Right forelimb (tissue), 1 donor: ENCODE results near the gene CCP110.

ENCODE experiments used
- DNase-seq: peaks from one replicate; pipeline ENCODE4 v3.0.0-alpha.2; 2018

CCP110 gene, protein sequence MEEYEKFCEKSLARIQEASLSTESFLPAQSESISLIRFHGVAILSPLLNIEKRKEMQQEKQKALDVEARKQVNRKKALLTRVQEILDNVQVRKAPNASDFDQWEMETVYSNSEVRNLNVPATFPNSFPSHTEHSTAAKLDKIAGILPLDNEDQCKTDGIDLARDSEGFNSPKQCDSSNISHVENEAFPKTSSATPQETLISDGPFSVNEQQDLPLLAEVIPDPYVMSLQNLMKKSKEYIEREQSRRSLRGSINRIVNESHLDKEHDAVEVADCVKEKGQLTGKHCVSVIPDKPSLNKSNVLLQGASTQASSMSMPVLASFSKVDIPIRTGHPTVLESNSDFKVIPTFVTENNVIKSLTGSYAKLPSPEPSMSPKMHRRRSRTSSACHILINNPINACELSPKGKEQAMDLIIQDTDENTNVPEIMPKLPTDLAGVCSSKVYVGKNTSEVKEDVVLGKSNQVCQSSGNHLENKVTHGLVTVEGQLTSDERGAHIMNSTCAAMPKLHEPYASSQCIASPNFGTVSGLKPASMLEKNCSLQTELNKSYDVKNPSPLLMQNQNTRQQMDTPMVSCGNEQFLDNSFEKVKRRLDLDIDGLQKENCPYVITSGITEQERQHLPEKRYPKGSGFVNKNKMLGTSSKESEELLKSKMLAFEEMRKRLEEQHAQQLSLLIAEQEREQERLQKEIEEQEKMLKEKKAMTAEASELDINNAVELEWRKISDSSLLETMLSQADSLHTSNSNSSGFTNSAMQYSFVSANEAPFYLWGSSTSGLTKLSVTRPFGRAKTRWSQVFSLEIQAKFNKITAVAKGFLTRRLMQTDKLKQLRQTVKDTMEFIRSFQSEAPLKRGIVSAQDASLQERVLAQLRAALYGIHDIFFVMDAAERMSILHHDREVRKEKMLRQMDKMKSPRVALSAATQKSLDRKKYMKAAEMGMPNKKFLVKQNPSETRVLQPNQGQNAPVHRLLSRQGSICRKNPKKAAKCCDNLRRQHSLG

DNA sequence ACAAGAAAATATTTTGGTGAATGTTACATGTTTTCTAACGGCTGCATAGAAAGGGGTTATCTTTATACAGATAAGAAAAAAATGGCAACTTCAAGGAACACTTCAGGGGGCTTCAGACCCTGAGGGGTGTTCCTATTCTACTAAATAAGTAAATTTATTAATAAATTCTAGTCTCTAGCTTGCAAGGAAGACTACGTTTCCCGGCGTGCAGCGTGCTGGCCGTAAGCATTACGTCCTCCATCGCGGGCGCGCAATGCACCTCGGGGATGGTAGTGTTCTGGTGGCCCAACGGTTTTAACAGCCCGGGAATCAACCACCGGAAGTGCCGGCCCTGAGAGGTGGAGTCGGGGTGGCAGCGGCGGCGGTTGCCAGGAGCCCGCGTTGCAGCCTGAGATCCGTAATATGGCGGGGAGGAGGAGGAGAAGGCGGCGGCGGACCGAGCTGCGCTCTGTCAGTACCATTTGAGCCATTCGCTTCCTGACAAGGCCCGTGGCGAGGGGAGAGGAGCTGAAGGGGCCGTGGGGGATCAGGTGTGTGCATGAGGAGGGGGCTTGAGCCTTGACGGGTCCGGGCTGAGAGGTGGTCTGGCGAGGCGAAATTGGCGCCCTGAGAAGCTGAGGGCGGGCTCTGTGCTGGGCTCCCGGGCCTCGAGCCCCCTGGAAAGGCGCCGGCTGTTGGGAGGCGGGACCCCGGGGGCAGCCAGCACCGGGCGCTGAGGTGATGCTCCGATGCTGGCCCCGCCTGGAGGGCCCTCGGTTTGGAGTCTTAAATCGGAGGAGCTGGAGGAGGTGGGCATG, at the start of gene CCP110:
TSS of gene CCP110 (plus strand) at position 384 of the 797 bp plus-strand sequence. CDS start 3,940 bp downstream, outside the sequence.
- peak; percentile 95 for DNase-seq

DNA sequence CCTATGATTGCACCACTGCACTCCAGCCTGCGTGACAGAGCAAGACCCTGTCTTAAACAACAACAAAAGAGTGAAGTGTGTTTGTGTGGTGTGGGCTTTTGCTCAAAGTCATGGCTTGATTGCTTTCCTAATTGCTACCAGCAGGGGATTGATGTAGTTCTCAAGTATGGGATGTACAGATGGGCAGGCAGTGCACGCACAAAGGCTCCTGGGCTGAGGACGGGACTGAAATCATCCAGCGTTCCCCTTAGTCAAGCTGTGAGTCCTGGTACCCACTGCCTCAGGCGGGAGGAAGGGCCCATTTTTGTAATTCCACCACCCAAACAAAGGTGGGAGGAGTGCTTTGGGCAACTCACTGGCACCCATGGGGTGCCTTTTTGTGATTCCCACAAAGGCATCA, 49.1 kb upstream of the CCP110 start:
- DNase-seq: no peak

DNA sequence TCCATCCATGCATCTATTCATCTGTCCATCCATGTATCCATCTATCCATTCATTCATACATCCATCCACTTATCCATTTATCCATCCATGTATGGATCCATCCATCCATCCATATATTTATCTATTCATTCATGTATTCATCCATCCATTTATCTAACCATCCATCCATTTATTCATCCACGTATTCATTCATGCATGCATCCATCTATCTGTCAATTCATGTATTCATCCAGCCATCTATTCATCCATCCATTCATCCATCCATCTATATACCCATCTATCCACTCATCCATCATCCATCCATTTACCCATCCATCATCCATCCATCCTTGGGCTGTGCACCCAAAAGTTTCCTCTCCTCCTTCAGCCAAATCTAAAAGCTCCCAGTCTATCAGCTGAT, 45.2 kb upstream of the CCP110 start:
- no peak for DNase-seq

DNA sequence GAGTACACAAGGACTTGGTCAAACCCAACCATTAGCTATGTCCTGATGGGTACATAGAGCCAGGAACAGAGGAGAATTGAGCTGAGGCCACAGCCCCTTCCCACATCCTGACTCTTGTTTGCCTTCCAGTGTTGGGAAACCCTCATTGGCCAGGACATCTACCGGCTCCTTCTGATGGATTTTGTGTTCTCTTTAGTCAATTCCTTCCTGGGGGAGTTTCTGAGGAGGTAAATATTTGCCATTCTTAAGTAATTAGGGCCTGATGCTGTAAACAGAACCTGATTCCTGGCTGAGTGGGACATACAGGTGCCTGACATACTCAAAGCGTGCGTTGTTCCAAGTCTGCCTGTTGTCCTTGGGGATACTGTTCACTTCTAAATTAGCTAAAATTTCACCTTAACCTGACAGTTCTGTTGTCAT, 44.4 kb upstream of the CCP110 start:
- DNase-seq: no peak

DNA sequence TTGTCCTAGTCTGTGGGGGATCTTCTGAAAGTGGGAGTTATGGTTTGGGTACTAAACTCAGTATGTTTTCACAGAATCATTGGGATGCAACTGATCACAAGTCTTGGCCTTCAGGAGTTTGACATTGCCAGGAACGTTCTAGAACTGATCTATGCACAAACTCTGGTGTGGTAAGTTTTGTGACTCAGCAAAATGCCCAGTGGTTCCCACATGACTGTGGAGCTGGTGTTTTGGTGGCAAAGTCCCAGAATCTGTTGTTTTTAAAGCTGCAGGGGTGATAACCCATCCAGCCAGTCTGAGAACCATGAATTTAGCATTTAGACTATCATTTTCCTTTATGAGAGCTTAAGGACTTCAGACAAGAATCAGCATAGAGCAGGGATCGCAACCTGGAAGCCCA, 42.4 kb upstream of the CCP110 start:
- DNase-seq: no peak

DNA sequence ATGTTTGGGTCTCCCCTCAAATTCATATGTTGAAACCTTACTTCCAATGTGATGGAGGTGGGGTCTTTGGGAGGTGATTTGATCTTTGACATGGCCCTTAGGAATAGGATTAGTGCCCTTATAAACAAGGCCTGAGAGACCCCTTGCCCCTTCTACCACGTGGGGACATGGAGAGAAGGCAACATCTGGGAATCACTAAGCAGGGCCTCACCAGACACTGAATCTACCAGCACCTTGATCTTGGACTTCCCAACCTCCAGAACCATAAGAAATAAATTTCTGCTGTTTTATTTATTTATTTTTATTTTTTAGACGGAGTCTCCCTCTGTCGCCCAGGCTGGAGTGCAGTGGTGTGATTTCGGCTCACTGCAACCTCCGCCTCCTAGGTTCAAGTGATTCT, 42.0 kb upstream of the CCP110 start:
- DNase-seq: no peak

DNA sequence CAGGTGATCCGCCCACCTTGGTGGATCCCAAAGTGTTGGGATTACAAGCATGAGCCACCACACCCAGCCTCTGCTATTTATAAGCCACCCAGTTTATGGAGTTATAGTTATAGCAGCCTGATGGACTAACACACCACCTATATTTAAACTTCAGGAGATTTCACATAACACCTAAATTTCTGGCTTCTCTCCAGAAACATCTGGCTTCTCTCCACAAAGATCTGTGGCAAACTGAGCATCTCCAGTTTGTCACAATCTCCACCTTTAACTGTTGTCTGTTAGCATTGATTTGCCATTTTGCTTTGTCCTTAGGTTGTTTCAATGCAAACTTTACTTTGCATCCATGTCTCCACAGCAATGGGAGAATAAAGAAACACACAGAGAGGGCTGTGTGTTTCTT, 41.5 kb upstream of the CCP110 start:
- DNase-seq: no peak

DNA sequence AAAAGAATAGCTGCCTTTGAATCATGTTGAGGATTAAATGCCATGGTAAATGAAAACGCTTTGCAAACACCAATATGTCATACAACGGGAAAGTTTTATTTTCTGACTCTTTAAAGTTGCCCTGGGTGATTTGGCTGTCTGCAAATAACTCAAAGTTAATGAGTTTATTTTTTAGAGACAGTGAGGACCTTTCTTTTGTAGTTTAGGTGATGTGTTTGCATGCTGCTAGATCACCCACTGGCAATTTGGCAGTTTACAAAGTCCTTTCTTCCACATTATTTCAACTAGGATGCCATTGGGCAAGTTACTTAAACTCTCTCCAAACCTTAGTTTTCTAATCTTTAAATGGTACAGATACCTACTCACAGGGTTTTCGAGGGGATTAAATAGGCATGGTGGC, 39.6 kb upstream of the CCP110 start:
- no peak for DNase-seq

DNA sequence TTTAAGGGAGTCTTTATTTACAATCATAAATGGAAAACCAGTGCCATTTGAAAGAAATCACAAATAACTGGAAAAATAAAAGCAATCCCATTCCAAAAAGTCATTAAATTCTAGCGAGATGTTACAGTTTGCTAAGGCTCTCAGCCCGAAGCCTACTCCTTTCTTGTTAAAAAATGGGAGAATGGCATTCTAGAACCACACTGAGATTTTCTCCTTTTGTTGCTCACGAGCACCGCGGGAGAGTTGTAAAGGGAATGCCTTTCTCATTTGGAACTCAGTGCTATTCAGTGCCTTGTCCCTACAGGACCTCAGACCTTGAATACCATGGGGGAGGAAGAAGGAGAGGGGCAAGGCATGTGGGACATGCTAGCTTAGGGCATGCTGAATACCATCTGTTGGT, 38.1 kb upstream of the CCP110 start:
- no peak for DNase-seq

DNA sequence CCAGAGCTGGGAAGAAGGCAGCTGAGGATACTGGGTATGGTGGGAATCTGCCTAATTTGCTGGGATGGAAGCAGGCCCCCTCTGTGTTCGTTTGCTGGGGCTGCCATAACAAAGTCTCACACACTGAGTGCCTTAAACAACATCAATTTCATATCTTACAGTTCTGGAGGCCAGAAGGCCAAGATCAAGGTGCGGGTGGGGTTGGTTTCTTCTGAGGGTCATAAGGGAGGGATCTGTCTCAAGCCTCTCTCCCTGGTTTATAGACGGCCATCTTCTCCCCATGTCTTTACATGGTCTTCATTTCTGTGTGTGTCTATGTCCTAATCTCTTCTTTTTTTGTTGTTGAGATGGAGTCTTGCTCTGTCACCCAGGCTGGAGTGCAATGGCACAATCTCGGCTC, 37.7 kb upstream of the CCP110 start:
- DNase-seq: no peak

DNA sequence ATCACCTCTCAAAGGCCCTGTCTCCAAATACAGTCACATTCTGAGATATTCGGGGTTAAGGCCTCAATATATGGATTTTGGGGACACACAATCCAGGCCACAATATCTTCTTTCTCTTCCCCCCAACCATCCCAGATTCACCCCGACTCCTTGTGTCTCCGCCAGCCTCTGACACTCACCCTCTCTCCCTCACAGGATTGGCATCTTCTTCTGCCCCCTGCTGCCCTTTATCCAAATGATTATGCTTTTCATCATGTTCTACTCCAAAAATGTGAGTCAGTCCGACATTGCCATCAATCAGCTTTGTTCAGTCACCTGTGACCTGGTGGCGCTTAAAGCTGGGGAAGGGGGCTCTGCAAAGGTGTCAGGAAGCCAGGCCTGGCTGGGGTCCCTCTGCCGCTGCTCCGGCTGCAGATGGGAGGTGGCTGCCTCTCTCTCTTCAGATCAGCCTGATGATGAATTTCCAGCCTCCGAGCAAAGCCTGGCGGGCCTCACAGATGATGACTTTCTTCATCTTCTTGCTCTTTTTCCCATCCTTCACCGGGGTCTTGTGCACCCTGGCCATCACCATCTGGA, 36.9 kb upstream of the CCP110 start:
- no peak for DNase-seq

DNA sequence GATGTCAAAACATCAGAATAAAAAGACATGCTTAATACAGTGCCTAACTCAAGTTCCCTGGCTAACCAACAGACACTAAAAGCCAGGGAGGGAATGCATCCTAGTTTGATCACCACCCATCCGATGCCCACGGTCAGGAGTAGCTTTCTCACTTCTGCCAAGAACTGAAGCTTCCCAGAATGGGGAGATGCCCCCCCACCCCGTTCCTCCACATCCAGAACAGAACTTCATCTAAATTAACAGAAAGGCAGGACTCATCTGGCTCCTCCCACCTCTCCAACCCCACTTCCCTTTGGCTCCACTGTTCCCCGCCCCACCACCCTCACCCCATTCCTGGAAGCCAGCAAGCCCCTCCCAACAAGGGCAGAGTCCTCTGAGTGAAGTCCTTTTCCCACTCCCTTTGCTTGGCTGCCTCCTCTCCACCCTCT, 35.5 kb upstream of the CCP110 start:
- DNase-seq: no peak

DNA sequence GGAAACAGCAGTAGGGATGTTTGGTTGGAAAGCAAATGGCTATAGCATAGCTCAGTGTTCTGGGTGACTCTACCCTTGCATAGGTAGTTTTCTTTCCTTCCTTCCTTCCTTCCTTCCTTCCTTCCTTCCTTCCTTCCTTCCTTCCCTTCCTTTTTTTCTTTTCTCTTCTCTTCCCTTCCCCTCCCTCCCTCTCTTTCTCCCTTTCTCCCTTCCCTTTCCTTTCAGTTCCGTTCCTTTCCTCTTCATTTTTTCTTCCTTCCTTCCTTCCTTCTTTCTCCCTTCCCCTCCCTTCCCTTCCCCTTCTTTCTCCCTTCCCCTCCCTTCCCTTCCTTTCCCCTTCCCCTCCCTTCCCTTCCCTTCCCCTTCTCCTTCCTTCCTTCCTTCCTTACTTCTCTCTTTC, 33.1 kb upstream of the CCP110 start:
- DNase-seq: no peak

DNA sequence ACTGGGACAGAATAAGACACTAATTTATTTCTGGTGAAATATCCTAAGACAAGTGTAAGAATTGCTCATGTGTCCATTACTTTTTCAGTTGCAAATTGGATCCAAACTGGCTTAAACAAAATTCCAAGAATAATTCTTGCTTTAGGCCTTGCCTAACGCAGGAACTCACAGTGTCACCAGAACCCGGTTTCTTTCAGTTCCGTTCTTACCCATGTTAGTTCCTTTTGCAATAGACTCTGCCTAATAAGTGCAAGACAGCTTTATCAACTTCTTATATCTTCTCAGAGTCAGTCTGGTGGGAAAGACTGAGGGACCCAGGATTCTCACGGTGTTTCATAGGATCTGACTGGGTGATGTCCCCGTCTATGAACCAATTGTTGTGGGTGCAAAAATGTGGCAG, 26.6 kb upstream of the CCP110 start:
- no peak for DNase-seq

DNA sequence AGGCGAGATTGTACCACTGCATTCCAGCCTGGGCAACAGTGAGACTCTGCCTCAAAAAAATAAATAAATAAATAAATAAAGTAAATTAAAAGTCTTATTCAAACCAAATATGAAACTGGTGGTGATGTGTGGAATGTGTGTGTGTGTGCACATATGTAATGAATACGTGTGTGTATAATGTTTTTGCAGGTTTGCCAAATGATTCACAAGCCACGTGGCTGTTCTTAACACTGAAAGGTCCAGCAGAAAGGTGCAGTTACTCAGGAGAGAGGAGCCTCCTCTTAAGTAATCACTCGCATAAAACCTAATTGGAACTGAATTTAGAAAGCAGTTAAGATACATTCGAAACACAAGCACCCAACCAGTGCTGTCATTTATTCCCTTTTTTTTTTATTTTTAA, 24.7 kb upstream of the CCP110 start:
- DNase-seq: no peak

DNA sequence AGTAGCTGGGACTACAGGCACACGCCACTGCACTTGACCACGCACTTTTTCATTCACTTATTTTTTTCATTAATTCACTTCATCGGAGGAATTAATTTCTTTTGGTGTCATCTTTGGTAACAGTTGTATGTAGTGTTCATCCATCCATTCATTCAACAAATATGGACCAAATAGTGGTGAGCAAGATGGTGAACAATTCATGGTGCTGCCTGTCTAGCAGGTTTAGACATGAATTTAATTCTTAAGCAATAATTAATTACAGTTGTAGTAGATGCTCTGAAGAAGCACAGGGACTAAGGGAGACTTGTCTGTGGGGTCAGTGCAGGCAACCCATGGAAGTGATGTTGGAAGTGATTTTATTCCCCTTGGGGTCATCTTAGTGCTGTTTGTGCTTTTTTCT, 24.3 kb upstream of the CCP110 start:
- DNase-seq: no peak

DNA sequence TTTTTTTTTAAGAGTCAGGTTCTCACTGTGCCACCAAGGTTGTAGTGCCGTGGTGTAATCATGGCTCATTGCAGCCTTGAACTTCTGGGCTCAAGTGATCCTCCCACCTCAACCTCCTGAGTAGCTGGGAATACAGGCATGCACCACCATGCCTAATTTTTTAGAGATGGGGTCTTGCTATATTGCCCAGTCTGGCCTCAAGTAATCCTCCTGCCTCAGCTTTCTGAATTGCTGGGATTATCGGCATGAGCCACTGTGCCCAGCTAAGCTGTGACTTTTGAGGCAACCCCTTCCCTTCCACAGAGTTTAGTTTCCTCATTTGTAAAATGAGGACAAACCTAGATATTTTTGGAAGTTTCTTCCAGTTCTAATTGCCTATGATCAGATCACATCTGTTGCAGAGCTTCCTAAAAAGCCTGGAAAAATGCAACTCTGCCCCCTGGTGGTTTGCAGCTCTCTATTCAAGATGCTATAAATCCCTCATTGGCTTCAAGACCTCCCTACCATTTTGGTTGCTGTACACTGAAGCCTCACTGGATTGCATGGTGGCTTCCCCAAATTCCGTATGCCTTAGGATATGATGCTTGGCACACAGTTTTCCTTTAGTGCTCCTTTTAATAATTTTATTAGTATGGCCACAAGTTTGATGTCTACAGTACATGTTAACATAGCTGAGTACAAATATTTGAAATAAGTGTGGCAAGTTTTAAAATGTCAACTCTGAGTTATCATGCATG, 21.2 kb upstream of the CCP110 start:
- peak; percentile 81 for DNase-seq

DNA sequence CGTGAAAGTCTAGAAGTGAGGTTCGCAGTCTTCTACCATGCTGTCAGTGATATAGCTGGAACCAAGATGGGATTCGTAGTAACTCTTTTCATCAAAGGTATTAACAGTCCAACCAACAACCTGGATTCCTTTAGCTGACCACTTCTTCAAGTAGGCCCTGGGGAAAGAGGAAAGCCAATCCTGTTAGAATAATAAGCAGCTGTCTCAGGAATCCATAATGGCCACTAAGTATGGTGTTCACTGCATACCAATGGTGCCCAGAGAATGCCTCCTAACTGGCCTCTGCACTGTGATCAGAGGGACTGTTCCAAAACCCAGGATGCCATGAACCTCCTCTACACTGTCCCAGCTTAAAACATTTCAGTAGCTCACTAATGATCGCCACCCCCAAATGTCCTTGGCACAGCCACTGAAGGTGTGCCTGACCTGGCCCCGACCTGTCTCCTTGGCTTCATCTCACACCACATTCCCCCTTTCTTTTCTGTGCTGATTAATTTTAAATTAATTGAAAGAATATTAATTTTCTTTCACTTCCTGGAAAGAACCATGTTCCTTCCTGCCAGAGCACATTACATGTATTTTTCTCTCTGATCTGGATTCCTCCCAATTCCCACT, 20.2 kb upstream of the CCP110 start:
- no peak for DNase-seq

DNA sequence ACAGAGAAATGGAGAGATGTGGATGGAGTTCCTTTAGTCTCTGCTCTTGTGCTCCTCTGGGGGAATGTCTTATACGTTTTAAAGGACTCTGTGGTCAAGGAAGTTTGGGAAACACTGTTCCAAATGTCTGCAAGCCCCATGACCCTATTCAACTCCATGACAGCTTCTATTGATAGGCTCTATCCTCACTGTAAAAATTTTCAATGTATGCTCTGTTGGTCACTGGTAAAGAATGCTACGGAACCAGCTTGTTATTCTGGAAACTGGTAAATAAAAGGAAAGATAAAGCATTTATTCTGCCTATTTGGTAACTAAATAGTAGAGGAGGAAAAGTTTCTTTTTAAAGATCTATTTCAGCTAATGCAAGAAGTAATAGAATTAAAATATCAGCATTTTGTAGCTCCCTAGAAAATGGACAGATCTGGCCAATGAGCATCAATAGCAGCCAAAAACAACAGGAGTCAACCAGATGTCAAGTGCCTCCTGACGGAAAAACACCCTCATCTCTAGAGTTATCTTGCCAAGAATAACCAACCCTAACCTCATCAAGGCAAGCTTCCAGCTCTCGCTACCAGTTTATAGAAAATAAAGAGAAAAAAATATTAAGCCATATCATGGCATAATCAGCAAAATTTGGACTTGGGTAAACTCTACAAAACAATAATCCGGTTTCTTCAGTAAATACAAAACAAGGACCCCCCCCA, 18.0 kb upstream of the CCP110 start:
- DNase-seq: no peak

DNA sequence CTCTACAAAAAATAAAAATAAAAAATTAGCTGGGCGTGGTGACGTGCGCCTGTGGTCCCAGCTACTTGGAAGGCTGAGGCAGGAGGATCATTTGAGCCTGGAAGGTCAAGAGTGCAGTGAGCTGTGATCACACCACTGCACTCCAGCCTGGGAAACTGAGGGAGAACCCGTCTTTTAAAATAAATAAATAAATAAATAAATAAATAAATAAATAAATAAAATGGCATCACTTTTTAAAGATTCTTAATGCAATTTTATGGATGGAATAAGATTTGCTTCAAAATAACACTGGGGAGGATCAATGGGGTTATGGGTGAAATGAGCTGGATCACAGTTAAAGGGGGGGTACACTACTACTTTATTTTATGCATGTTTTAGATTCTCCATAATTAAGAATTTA, 16.8 kb upstream of the CCP110 start:
- DNase-seq: no peak

DNA sequence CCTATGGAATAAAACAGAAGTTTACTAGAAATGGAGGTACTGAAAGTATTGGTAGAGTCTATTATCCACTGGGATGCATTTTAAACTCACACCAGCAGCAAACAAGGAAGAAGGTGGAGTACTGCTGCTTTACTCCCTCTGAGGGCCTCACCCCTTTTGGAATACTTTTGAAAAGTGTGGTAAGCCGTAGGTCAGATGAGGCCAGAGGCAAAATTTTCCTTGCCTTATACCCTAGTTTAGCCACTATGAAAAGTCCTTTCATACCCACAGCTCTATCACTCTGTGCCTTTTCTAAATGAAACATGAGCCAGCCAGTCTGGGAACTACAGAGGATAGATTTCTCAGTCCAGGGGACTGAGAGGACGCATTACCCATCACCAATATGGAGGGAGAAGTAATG, 15.9 kb upstream of the CCP110 start:
- DNase-seq: no peak
